Measurements from ENCODE around the gene C3orf38.

- TF ChIP-seq CTCF (IDR thresholded peaks at IDR 0.05 in 2 of 3, conservative IDR thresholded peaks at IDR 0.05 in 1 of 3; ENCODE audit: borderline replicate concordance in 1 of 3, insufficient read depth in 1 of 3, low read depth in 2 of 3, low read length in 2 of 3), result no peak
- TF ChIP-seq ATF3 (IDR thresholded peaks at IDR 0.05), result no peak
- no peak for TF ChIP-seq SP1 (IDR thresholded peaks at IDR 0.05; ENCODE audit: low read depth)
- no peak for TF ChIP-seq POLR2A (IDR thresholded peaks at IDR 0.05; ENCODE audit: borderline replicate concordance, extremely low read depth, insufficient read depth, insufficient read length)
- TF ChIP-seq EZH2 (IDR thresholded peaks at IDR 0.05), result no peak
- TF ChIP-seq REST (IDR thresholded peaks at IDR 0.05; ENCODE audit: low read depth), result no peak
- TF ChIP-seq JUND (IDR thresholded peaks at IDR 0.05), result no peak
- TF ChIP-seq TCF7L2 (IDR thresholded peaks at IDR 0.05; ENCODE audit: borderline replicate concordance, extremely low read depth, insufficient read depth, insufficient read length), result no peak
- TF ChIP-seq MAX (IDR thresholded peaks at IDR 0.05), result no peak
- TF ChIP-seq SIN3A (IDR thresholded peaks at IDR 0.05; ENCODE audit: low read depth), result no peak
Observed at GRCh38 chr3:88168171-88168570, 18.4 kb downstream of the C3orf38 start.
